H1 (cell line): ENCODE results near the gene SPOP. TPM values are rescaled to one million over a fixed set of nuclear protein-coding genes. Genes with fewer than 3 reads are reported as not detected.

Experiments used
- CTCF ChIA-PET: fragments of 300-600 bp; sonication (Branson Sonifier 250); formaldehyde crosslinking; loops from one replicate; lab custom pipeline; 2021; ENCODE audit not compliant: partially characterized antibody; lab: Charles Lee
- POLR2A ChIA-PET: fragments of 300-600 bp; sonication (Branson Sonifier 250); formaldehyde crosslinking; loops from one replicate; lab custom pipeline; 2021; ENCODE audit warnings: inconsistent platforms; ENCODE audit not compliant: partially characterized antibody; lab: Charles Lee
- DNase-seq, 2 experiments: peaks; one replicate each; pipeline versions ENCODE4 v3.0.0 to v3.0.0-alpha.2; 2010 to 2022; ENCODE audit warnings: low spot score in 2 of 2, low read depth in 1 of 2, mixed read lengths in 1 of 2
- FAIRE-seq: peaks from 2 replicates; lab custom pipeline; 2011; peaks lifted over from hg19 to GRCh38; lab: Jason Lieb, UNC
- H2AFZ ChIP-seq: 2 replicates; pipeline ENCODE4 v1.8.1; 2012; ENCODE audit warnings: low read length, inconsistent platforms
- H2AK5ac ChIP-seq: 2 replicates; pipeline ENCODE4 v1.6.1; 2013; ENCODE audit warnings: low read depth, low read length
- H2BK120ac ChIP-seq: replicated peaks from 2 replicates; pipeline ENCODE3; 2013; ENCODE audit warnings: low read depth, low read length, inconsistent platforms
- H2BK12ac ChIP-seq: 2 replicates; pipeline ENCODE4 v1.6.1; 2013; ENCODE audit warnings: low read depth, low read length
- H2BK15ac ChIP-seq: 2 replicates; pipeline ENCODE4 v1.6.1; 2013; ENCODE audit warnings: low read length
- H2BK20ac ChIP-seq: 2 replicates; pipeline ENCODE4 v1.6.1; 2013; ENCODE audit warnings: low read length
- H2BK5ac ChIP-seq: 2 replicates; pipeline ENCODE4 v1.6.1; 2013; ENCODE audit warnings: low read depth, low read length
- H3K14ac ChIP-seq: 2 replicates; pipeline ENCODE4 v1.6.1; 2013; ENCODE audit warnings: inconsistent platforms; ENCODE audit not compliant: insufficient read length
- H3K18ac ChIP-seq: 2 replicates; pipeline ENCODE4 v1.6.1; 2013; ENCODE audit warnings: low read length; ENCODE audit errors: extremely low read depth
- H3K23ac ChIP-seq: 2 replicates; pipeline ENCODE4 v1.6.1; 2013; ENCODE audit warnings: inconsistent platforms; ENCODE audit not compliant: insufficient read length
- H3K23me2 ChIP-seq: 2 replicates; pipeline ENCODE4 v1.6.1; 2013; ENCODE audit warnings: low read depth, low read length
- H3K27ac ChIP-seq: 2 replicates; pipeline ENCODE4 v1.6.1; 2011; ENCODE audit warnings: low read depth, low read length, inconsistent platforms
- H3K27me3 ChIP-seq, 4 experiments: replicated peaks in 1 of 4; 1 replicate in 1 of 4; 2 replicates in 3 of 4; pipeline versions ENCODE4 v1.6.1 to v1.8.1; 2011 to 2013; ENCODE audit warnings: low read length in 3 of 4, mild to moderate bottlenecking in 3 of 4, inconsistent platforms in 2 of 4, mixed read lengths in 2 of 4, moderate library complexity in 1 of 4; ENCODE audit not compliant: control insufficient read depth in 3 of 4, insufficient read depth in 3 of 4; ENCODE audit errors: extremely low read depth in 1 of 4
- H3K36me3 ChIP-seq, 4 experiments: 2 replicates each; pipeline versions ENCODE4 v1.6.1 to v1.8.1; 2011 to 2013; ENCODE audit warnings: mild to moderate bottlenecking in 4 of 4, low read length in 3 of 4, moderate library complexity in 2 of 4, control low read depth in 1 of 4, inconsistent platforms in 1 of 4; ENCODE audit not compliant: insufficient read depth in 4 of 4, control insufficient read depth in 2 of 4
- H3K4ac ChIP-seq: replicated peaks from 2 replicates; pipeline ENCODE3; 2013; ENCODE audit warnings: low read length, low read depth, mixed read lengths, inconsistent platforms; ENCODE audit not compliant: insufficient read length
- H3K4me1 ChIP-seq, 4 experiments: replicated peaks in 1 of 4; 1 replicate in 1 of 4; 2 replicates in 3 of 4; pipeline versions ENCODE4 v1.6.1 to v1.8.1; 2011 to 2013; ENCODE audit warnings: low read length in 3 of 4, inconsistent platforms in 2 of 4, mixed read lengths in 1 of 4; ENCODE audit not compliant: insufficient read depth in 4 of 4, control insufficient read depth in 3 of 4
- H3K4me2 ChIP-seq, 2 experiments: 2 replicates each; pipeline versions ENCODE4 v1.6.1 to v1.8.1; 2011 to 2013; ENCODE audit warnings: low read depth in 2 of 2, low read length in 2 of 2, control low read depth in 1 of 2, inconsistent platforms in 1 of 2, mild to moderate bottlenecking in 1 of 2; ENCODE audit not compliant: insufficient read depth in 1 of 2
- H3K4me3 ChIP-seq, 4 experiments: fragments of 200-600, 300-600 bp in 1 of 4; sonication (generic), shearing (Covaris generic), sonication (Bioruptor Twin) in 1 of 4; 2 replicates each; pipeline versions ENCODE4 v1.5.1 to v1.8.1; 2011 to 2016; ENCODE audit warnings: low read length in 4 of 4, low read depth in 3 of 4, control low read depth in 2 of 4, inconsistent platforms in 2 of 4, mild to moderate bottlenecking in 2 of 4, mixed read lengths in 1 of 4, moderate library complexity in 1 of 4; ENCODE audit not compliant: insufficient read depth in 2 of 4; ENCODE audit errors: extremely low read depth in 1 of 4
- H3K56ac ChIP-seq: replicated peaks from 2 replicates; pipeline ENCODE3; 2013; ENCODE audit warnings: low read depth, mild to moderate bottlenecking, mixed read lengths, low read length, inconsistent platforms; ENCODE audit not compliant: insufficient read length
- H3K79me1 ChIP-seq: 2 replicates; pipeline ENCODE4 v1.6.1; 2013; ENCODE audit warnings: low read depth, low read length, control low read depth
- H3K79me2 ChIP-seq, 2 experiments: 2 replicates each; pipeline versions ENCODE4 v1.6.1 to v1.8.1; 2012 to 2013; ENCODE audit warnings: low read length in 2 of 2, mild to moderate bottlenecking in 2 of 2, inconsistent platforms in 1 of 2; ENCODE audit not compliant: insufficient read depth in 2 of 2, control insufficient read depth in 1 of 2
- H3K9ac ChIP-seq, 4 experiments: replicated peaks in 1 of 4; 1 replicate in 1 of 4; 2 replicates in 3 of 4; pipeline versions ENCODE4 v1.6.1 to v1.8.1; 2011 to 2013; ENCODE audit warnings: low read depth in 3 of 4, low read length in 3 of 4, control low read depth in 2 of 4, mild to moderate bottlenecking in 2 of 4, moderate library complexity in 2 of 4, inconsistent platforms in 1 of 4; ENCODE audit errors: extremely low read depth in 1 of 4
- H3K9me3 ChIP-seq, 2 experiments: 2 replicates each; pipeline versions ENCODE4 v1.6.1 to v1.8.1; 2012 to 2013; ENCODE audit warnings: mild to moderate bottlenecking in 2 of 2, moderate library complexity in 2 of 2, control low read depth in 1 of 2, inconsistent platforms in 1 of 2, low read depth in 1 of 2, low read length in 1 of 2, mixed read lengths in 1 of 2; ENCODE audit not compliant: insufficient read depth in 2 of 2
- H4K20me1 ChIP-seq, 2 experiments: replicated peaks in 1 of 2; 2 replicates each; pipeline versions ENCODE3 to v1.8.1; 2011 to 2013; ENCODE audit warnings: inconsistent platforms in 2 of 2, low read length in 2 of 2, mild to moderate bottlenecking in 1 of 2; ENCODE audit not compliant: insufficient read depth in 2 of 2, control insufficient read depth in 1 of 2
- H4K5ac ChIP-seq: 2 replicates; pipeline ENCODE4 v1.6.1; 2013; ENCODE audit warnings: low read length, low read depth, mixed read lengths, inconsistent platforms; ENCODE audit not compliant: insufficient read length
- H4K8ac ChIP-seq: 2 replicates; pipeline ENCODE4 v1.8.0; 2013; ENCODE audit warnings: mild to moderate bottlenecking, moderate library complexity, low read length, inconsistent platforms; ENCODE audit not compliant: insufficient read depth; ENCODE audit errors: extremely low read depth
- H4K91ac ChIP-seq: replicated peaks from 2 replicates; pipeline ENCODE3; 2013; ENCODE audit warnings: low read length, mixed read lengths, inconsistent platforms; ENCODE audit not compliant: insufficient read length
- BACH1 ChIP-seq: IDR thresholded peaks from 2 replicates; pipeline ENCODE4 v1.6.1; 2012; ENCODE audit warnings: low read length, improper control_type of control experiment
- CREB1 ChIP-seq: IDR thresholded peaks from 2 replicates; pipeline ENCODE4 v1.6.1; 2012; ENCODE audit warnings: inconsistent platforms
- KDM1A ChIP-seq: fragments of 200-600, 300-600 bp; sonication (generic); IDR thresholded peaks from 2 replicates; pipeline ENCODE4 v1.7.1; 2016; ENCODE audit warnings: mild to moderate bottlenecking, low read length, borderline replicate concordance
- NRF1 ChIP-seq: IDR thresholded peaks from 2 replicates; pipeline ENCODE4 v1.6.1; 2011; ENCODE audit warnings: mild to moderate bottlenecking, low read depth, low read length, improper control_type of control experiment
- POLR2A ChIP-seq, 2 experiments: IDR thresholded peaks; 1 replicate in 1 of 2; 2 replicates in 1 of 2; pipeline ENCODE4 v1.6.1; 2011; ENCODE audit warnings: low read depth in 2 of 2, low read length in 2 of 2, mild to moderate bottlenecking in 2 of 2; ENCODE audit errors: control extremely low read depth in 1 of 2
- RAD21 ChIP-seq, 2 experiments: IDR thresholded peaks in 1 of 2; conservative IDR thresholded peaks in 1 of 2; 2 replicates each; pipeline ENCODE4 v1.6.1; 2011; ENCODE audit warnings: low read depth in 2 of 2, low read length in 2 of 2, improper control_type of control experiment in 1 of 2, inconsistent platforms in 1 of 2, mild to moderate bottlenecking in 1 of 2, moderate library complexity in 1 of 2
- RXRA ChIP-seq: IDR thresholded peaks from 2 replicates; pipeline ENCODE4 v1.6.1; 2011; ENCODE audit warnings: low read depth, mild to moderate bottlenecking, low read length, moderate library complexity; ENCODE audit not compliant: insufficient read depth
- SP1 ChIP-seq: IDR thresholded peaks from 2 replicates; pipeline ENCODE4 v1.6.1; 2011; ENCODE audit warnings: low read depth, low read length
- TBP ChIP-seq: IDR thresholded peaks from 2 replicates; pipeline ENCODE4 v1.6.1; 2011; ENCODE audit warnings: low read depth, low read length, improper control_type of control experiment
- WGBS, 2 experiments: shearing (Covaris generic) in 1 of 2; methylation state at CpG; one replicate each; pipeline versions ENCODE4 v1.1.6 to v1.1.7; 2013 to 2015; ENCODE audit warnings: low lambda C conversion rate in 2 of 2, mixed read lengths in 2 of 2, inconsistent platforms in 1 of 2, low coverage in 1 of 2, missing lambda C conversion rate in 1 of 2; ENCODE audit not compliant: insufficient replicate concordance in 2 of 2, insufficient coverage in 1 of 2, insufficient read length in 1 of 2; ENCODE audit errors: extremely low coverage in 1 of 2, missing lambda C conversion rate in 1 of 2; 5-methylcytosine and 5-hydroxymethylcytosine counted together
- polyA plus RNA-seq, 7 experiments: library from polyadenylated mRNA; depleted of rRNA in 3 of 7; stranded (reverse) in 5 of 7; unstranded in 2 of 7; fragments of >200 nt in 5 of 7; fragments of 200-250 nt in 2 of 7; gene quantifications; 1 replicate in 5 of 7; 2 replicates in 1 of 7; 4 replicates in 1 of 7; pipeline versions ENCODE4 v1.2.1 to v1.2.3, GENCODE V29; 2011 to 2013; ENCODE audit warnings: missing spikeins in 2 of 7, mixed read lengths in 2 of 7
- total RNA-seq: library from RNA; stranded (reverse); fragmentation: NEBNext Ultra II Directional; extraction: Animal tissue kit (Norgen Biotek cat#: 25700); gene quantifications from 2 replicates; pipeline ENCODE4 v1.2.1, GENCODE V29; 2021
- TF ChIP-seq, protein P1 (sequence below): IDR thresholded peaks from 2 replicates; pipeline ENCODE4 v1.6.1; 2011; ENCODE audit warnings: low read depth, mild to moderate bottlenecking, low read length; ENCODE audit not compliant: insufficient read depth

Gene SPOP
- total and polyA plus RNA-seq, 2 of the 8 experiments (the other 6 are each of a cell fraction or from before 2014, with no cell fraction given), result 13.3 to 25.6 TPM

DNA sequence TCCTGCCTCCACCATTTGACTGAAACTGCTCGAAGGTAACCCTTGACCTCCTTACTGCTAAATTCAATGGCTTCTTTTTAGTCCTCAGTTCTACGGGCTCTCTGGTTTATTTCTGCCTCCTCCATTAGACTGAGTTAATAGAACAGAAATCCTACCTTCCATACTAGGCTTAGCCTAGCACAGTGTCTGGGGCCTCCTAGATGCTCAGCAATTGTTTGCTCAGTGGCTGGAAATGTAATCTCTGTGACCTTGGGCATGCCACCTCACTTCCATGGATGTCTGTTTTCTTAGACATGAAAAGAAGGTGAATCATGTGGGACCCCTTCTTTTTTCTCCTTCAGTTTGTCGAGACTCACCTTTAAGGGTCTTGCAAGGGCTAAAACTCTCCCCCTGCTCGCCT is 82.6 kb downstream of the SPOP start:
- Histone ChIP-seq H4K20me1 (peaks cover 0 to 3% of the 10 kb centered on the region in 2 experiments), H4K5ac (no peak overlapping the region), H3K36me3 (peaks cover 2 to 14% (median 8%) of the 10 kb centered on the region in 4 experiments; a peak in 7 of 8 replicates), H2BK12ac (no peak overlapping the region), H3K79me1 (no peaks in the 10 kb centered on the region), H4K91ac (no peak overlapping the region), H3K4me1 (peaks cover 0 to 2% (median under 1%) of the 10 kb centered on the region in 4 experiments; a peak in 1 of 7 replicates), H2BK20ac (no peak overlapping the region), H3K79me2 (no peaks in the 10 kb centered on the region), H3K4ac (no peak overlapping the region), H3K27me3 (no peaks in the 10 kb centered on the region), H3K9me3 (no peaks in the 10 kb centered on the region), H2AFZ (no peak overlapping the region), H4K8ac (no peak overlapping the region), H3K9ac (no peak overlapping the region), H2AK5ac (no peak overlapping the region), H2BK15ac (no peak overlapping the region), H3K23ac (no peak overlapping the region), H3K27ac (no peak overlapping the region), H3K4me2 (no peak overlapping the region), H3K4me3 (no peak overlapping the region), H2BK5ac (no peak overlapping the region), H3K14ac (no peak overlapping the region), H3K23me2 (no peaks in the 10 kb centered on the region), H3K18ac (no peak overlapping the region), H2BK120ac (no peak overlapping the region), H3K56ac (no peak overlapping the region)
- POLR2A ChIA-PET, result no interaction called here
- FAIRE-seq, result no peak
- no peak for DNase-seq
- CTCF ChIA-PET, result interaction anchor here (1.0 to 2.8 kb wide), 5 partner anchors 7 to 26 kb away, joined by 3 to 11 read pairs (median 4); no protein-coding TSS in a partner anchor
- WGBS, 2 experiments, result 94% methylated on average over 3 of the region's 4 CpGs; no CpG with 5 or more reads in 1 of the 2 experiments
- no peak for TF ChIP-seq NRF1
- no peak for TF ChIP-seq RAD21 (IDR thresholded peaks at IDR 0.05 in 1 of 2, conservative IDR thresholded peaks at IDR 0.05 in 1 of 2; ENCODE audit: low read depth in 2 of 2, low read length in 2 of 2)
- no peak for TF ChIP-seq SP1
- TF ChIP-seq BACH1, result no peak
- TF ChIP-seq POLR2A (IDR thresholded peaks at IDR 0.05; ENCODE audit: control extremely low read depth in 1 of 2, low read depth in 2 of 2, low read length in 2 of 2), result no peak
- TF ChIP-seq, protein P1, sequence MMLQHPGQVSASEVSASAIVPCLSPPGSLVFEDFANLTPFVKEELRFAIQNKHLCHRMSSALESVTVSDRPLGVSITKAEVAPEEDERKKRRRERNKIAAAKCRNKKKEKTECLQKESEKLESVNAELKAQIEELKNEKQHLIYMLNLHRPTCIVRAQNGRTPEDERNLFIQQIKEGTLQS, result no peak
- no peak for TF ChIP-seq TBP
- no peak for TF ChIP-seq RXRA
- no peak for TF ChIP-seq KDM1A
- TF ChIP-seq CREB1, result no peak
